Gastroesophageal sphincter (tissue), 4 donors: ENCODE results near the gene TENM3. TPM values are rescaled to one million over a fixed set of nuclear protein-coding genes. Genes with fewer than 3 reads are reported as not detected.

Source experiments
- ATAC-seq: fragments of 150-250 bp; one replicate; pipeline ENCODE4 v1.9.1; 2016; ENCODE audit warnings: mild to moderate bottlenecking, moderate library complexity
- H3K27ac ChIP-seq, 4 donors: fragments of 200-600 bp; sonication (generic) in 3 of 4; 1 replicate in 3 of 4; 2 replicates in 1 of 4; pipeline ENCODE4 v1.5.1; 2016 to 2019
- H3K27me3 ChIP-seq: fragments of 200-600 bp; sonication (generic); one replicate; pipeline ENCODE4 v1.5.1; 2019
- H3K36me3 ChIP-seq, 2 donors: fragments of 200-600 bp; sonication (generic); one replicate each; pipeline ENCODE4 v1.5.1; 2019; ENCODE audit warnings: control low read depth in 1 of 2
- H3K4me1 ChIP-seq, 3 donors: fragments of 200-600 bp; sonication (generic); 1 replicate in 2 of 3; 2 replicates in 1 of 3; pipeline ENCODE4 v1.5.1; 2016 to 2019; ENCODE audit warnings: control low read depth in 2 of 3
- H3K4me3 ChIP-seq, 2 donors: fragments of 200-600 bp; sonication (generic); one replicate each; pipeline ENCODE4 v1.5.1; 2019; ENCODE audit warnings: mild to moderate bottlenecking in 1 of 2, moderate library complexity in 1 of 2
- H3K9me3 ChIP-seq, 3 donors: fragments of 200-600 bp; sonication (generic); one replicate each; pipeline ENCODE4 v1.5.1; 2017 to 2019; ENCODE audit warnings: control low read depth in 2 of 3
- EP300 ChIP-seq: sonication (generic); formaldehyde crosslinking; IDR thresholded peaks from one replicate; pipeline ENCODE4 v1.6.1; 2017; ENCODE audit warnings: antibody characterized with exemption, mild to moderate bottlenecking
- POLR2A ChIP-seq, 2 donors: fragments of 450-650 bp; IDR thresholded peaks; one replicate each; pipeline ENCODE4 v1.6.1; 2017; ENCODE audit warnings: antibody characterized with exemption in 2 of 2, mild to moderate bottlenecking in 2 of 2, moderate library complexity in 1 of 2
- POLR2AphosphoS5 ChIP-seq: sonication (generic); formaldehyde crosslinking; IDR thresholded peaks from one replicate; pipeline ENCODE4 v1.6.1; 2017; ENCODE audit warnings: antibody characterized with exemption
- WGBS, 2 donors: methylation state at CpG; one replicate each; pipeline ENCODE4 v1.1.5; 2018; ENCODE audit warnings: low coverage in 1 of 2; 5-methylcytosine and 5-hydroxymethylcytosine counted together
- total RNA-seq, 4 donors: library from RNA; depleted of rRNA; stranded (reverse); fragments of >200 nt; gene quantifications; one replicate each; pipeline ENCODE4 v1.1.0, GENCODE V29; 2016
- TF ChIP-seq, protein P1 (sequence below), 4 experiments: fragments of 200-600 bp in 2 of 4; fragments of 450-650 bp in 2 of 4; sonication (generic) in 1 of 4; IDR thresholded peaks; one replicate each; pipeline ENCODE4 v1.5.1; 2017 to 2019; ENCODE audit warnings: antibody characterized with exemption in 4 of 4, mild to moderate bottlenecking in 2 of 4, moderate library complexity in 2 of 4

Gene TENM3
- total RNA-seq, 4 donors from 2014 or later, result 8.2 to 39.9 (median 15.8) TPM

- no peak overlapping the region for H3K4me3 ChIP-seq
- TF ChIP-seq EP300, result no peak
- TF ChIP-seq POLR2AphosphoS5, result no peak
- no peak for TF ChIP-seq POLR2A (IDR thresholded peaks at IDR 0.05)
- TF ChIP-seq, protein P1, sequence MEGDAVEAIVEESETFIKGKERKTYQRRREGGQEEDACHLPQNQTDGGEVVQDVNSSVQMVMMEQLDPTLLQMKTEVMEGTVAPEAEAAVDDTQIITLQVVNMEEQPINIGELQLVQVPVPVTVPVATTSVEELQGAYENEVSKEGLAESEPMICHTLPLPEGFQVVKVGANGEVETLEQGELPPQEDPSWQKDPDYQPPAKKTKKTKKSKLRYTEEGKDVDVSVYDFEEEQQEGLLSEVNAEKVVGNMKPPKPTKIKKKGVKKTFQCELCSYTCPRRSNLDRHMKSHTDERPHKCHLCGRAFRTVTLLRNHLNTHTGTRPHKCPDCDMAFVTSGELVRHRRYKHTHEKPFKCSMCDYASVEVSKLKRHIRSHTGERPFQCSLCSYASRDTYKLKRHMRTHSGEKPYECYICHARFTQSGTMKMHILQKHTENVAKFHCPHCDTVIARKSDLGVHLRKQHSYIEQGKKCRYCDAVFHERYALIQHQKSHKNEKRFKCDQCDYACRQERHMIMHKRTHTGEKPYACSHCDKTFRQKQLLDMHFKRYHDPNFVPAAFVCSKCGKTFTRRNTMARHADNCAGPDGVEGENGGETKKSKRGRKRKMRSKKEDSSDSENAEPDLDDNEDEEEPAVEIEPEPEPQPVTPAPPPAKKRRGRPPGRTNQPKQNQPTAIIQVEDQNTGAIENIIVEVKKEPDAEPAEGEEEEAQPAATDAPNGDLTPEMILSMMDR (IDR thresholded peaks at IDR 0.05), result no peak
- peaks cover 0 to 20% (median 0%) of the 10 kb centered on the region in 3 donors for H3K4me1 ChIP-seq
- H3K27ac ChIP-seq, result no peak overlapping the region
- H3K36me3 ChIP-seq, result no peaks in the 10 kb centered on the region
- no peaks in the 10 kb centered on the region for H3K9me3 ChIP-seq
- ATAC-seq, result no peak
- 79 to 88% methylated on average over 4 to 5 of the region's 5 CpGs for WGBS, 2 donors
- no peaks in the 10 kb centered on the region for H3K27me3 ChIP-seq
These were observed 251.8 kb downstream of the TENM3 start for GRCh38 chr4:182495031-182495430.

GRCh38 chr4:182495645-182496385 lies 252.6 kb downstream of the TENM3 start:
- Histone ChIP-seq H3K4me1 (peaks cover 0 to 20% (median 0%) of the 10 kb centered on the region in 3 donors), H3K36me3 (no peaks in the 10 kb centered on the region), H3K4me3 (no peak overlapping the region), H3K9me3 (no peaks in the 10 kb centered on the region), H3K27me3 (no peaks in the 10 kb centered on the region), H3K27ac (no peak overlapping the region)
- no peak for TF ChIP-seq POLR2A (IDR thresholded peaks at IDR 0.05)
- TF ChIP-seq POLR2AphosphoS5, result no peak
- TF ChIP-seq, protein P1 (IDR thresholded peaks at IDR 0.05), result no peak
- TF ChIP-seq EP300, result no peak
- ATAC-seq, result no peak
- WGBS, 2 donors, result 68 to 75% methylated on average over 6 of the region's 6 CpGs

DNA sequence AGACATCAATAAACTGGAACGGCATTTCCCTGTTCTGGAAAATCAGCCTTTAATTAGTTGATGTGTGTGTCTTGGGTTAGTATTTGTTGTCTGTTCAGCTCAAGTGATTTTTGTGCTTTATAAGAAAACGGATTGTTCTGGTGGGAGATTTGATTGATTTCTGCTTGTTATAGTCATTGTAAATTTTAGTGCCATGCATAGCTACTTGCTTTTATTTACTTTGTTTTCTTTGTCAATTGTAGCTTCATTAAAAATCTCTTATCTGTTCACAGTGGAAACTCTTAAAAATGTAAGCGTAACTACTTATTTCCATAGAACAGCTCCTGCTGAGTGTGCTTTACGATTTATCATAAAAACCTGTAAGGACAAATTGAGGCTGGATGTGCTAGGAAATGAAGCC lies 253.2 kb downstream of the TENM3 start:
- no peak for TF ChIP-seq EP300
- TF ChIP-seq, protein P1 (IDR thresholded peaks at IDR 0.05), result no peak
- no peak for TF ChIP-seq POLR2AphosphoS5
- TF ChIP-seq POLR2A (IDR thresholded peaks at IDR 0.05), result no peak
- no peak for ATAC-seq
- no peaks in the 10 kb centered on the region for H3K9me3 ChIP-seq
- peaks cover 0 to 20% (median 0%) of the 10 kb centered on the region in 3 donors for H3K4me1 ChIP-seq
- H3K4me3 ChIP-seq, result no peak overlapping the region
- no peaks in the 10 kb centered on the region for H3K36me3 ChIP-seq
- WGBS, 2 donors, result 39 to 63% methylated on average over 2 to 4 of the region's 4 CpGs
- H3K27ac ChIP-seq, result no peak overlapping the region
- no peaks in the 10 kb centered on the region for H3K27me3 ChIP-seq

DNA sequence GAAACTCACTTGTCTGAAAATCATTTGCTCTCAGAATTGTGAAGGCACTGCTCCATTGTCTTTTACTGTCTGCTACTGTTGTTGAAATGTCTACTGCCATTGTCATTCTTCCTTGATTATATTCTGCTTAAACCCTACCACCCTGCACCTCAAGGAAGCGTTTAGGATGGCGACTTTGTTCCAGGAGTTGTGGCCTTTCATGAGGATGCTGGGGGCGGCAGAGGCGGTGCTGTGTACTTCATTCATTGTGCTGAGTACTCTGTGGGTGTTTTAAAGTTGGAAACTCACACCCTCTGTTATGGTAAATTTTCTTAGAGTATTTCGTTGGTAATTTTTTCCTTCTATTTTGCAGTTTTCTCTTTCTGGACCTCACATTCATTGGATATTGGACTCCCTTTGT lies 258.9 kb downstream of the TENM3 start:
- 86 to 96% methylated on average over 5 of the region's 5 CpGs for WGBS, 2 donors

More for the DNA sequence above, 258.9 kb downstream of the TENM3 start:
- no peak overlapping the region for H3K27ac ChIP-seq
- no peaks in the 10 kb centered on the region for H3K36me3 ChIP-seq
- no peaks in the 10 kb centered on the region for H3K9me3 ChIP-seq
- H3K27me3 ChIP-seq, result no peaks in the 10 kb centered on the region
- H3K4me1 ChIP-seq, result no peaks in the 10 kb centered on the region
- no peak for TF ChIP-seq EP300
- TF ChIP-seq POLR2A (IDR thresholded peaks at IDR 0.05), result no peak
- TF ChIP-seq POLR2AphosphoS5, result no peak
- TF ChIP-seq, protein P1 (IDR thresholded peaks at IDR 0.05), result no peak
- H3K4me3 ChIP-seq, result no peak overlapping the region
- ATAC-seq, result no peak
